ENCODE results near the gene PARD3B.

The PARD3B gene

GRCh38 chr2:204608237-204608939 is 63.1 kb downstream of the PARD3B start:
- no peaks in the 10 kb centered on the region for H3K36me3 Mint-ChIP-seq (ENCODE audit: low read depth)
- no peaks in the 10 kb centered on the region for H3K27me3 Mint-ChIP-seq (ENCODE audit: low read depth)
- peak overlapping the region in 1 of 3 experiments; percentile 26 for H3K4me3 Mint-ChIP-seq
- no peak for TF ChIP-seq CTCF (IDR thresholded peaks at IDR 0.05; ENCODE audit: unreplicated experiment in 3 of 3)
- no peaks in the 10 kb centered on the region for H3K9me3 Mint-ChIP-seq
- peaks cover 59% of the 10 kb centered on the region for H3K4me1 Mint-ChIP-seq
- peak overlapping the region; percentile 43 to 88 (median 72) for H3K27ac Mint-ChIP-seq

- TF ChIP-seq CTCF (IDR thresholded peaks at IDR 0.05; ENCODE audit: unreplicated experiment in 3 of 3): no peak
- peak overlapping the region; percentile 61 to 70 (median 70) for H3K27ac Mint-ChIP-seq
- H3K27me3 Mint-ChIP-seq (ENCODE audit: low read depth): no peaks in the 10 kb centered on the region
- H3K4me1 Mint-ChIP-seq: peaks cover 42% of the 10 kb centered on the region
- H3K9me3 Mint-ChIP-seq: peaks cover 7% of the 10 kb centered on the region
- H3K4me3 Mint-ChIP-seq: no peak overlapping the region
- no peaks in the 10 kb centered on the region for H3K36me3 Mint-ChIP-seq (ENCODE audit: low read depth)
Measured at GRCh38 chr2:204611017-204611631, 65.8 kb downstream of the PARD3B start.

DNA sequence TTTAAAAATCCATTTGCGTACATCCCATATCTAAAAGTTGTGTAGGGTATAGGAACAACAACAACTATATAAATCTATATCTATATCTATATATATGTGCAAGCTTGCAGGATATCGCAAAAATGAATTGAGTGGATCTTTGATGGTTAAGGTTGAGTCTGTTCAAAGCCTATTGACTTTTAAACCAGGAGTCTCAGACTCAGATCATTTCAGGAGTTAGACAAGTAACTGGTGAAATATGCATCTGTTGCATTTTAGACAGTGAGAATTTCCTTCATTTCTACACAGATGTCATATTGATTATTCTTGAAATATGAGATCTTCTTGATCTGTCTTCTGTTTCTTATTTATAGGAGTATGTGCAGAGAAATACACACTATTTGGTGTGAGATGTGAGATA is 66.5 kb downstream of the PARD3B start:
- Mint-ChIP-seq H3K36me3 (ENCODE audit: low read depth) (no peaks in the 10 kb centered on the region), H3K27ac (peak overlapping the region; percentile 54 to 61 (median 59)), H3K27me3 (ENCODE audit: low read depth) (no peaks in the 10 kb centered on the region), H3K9me3 (peaks cover 7% of the 10 kb centered on the region), H3K4me1 (peaks cover 41% of the 10 kb centered on the region), H3K4me3 (no peak overlapping the region)
- no peak for TF ChIP-seq CTCF (IDR thresholded peaks at IDR 0.05; ENCODE audit: unreplicated experiment in 3 of 3)

DNA sequence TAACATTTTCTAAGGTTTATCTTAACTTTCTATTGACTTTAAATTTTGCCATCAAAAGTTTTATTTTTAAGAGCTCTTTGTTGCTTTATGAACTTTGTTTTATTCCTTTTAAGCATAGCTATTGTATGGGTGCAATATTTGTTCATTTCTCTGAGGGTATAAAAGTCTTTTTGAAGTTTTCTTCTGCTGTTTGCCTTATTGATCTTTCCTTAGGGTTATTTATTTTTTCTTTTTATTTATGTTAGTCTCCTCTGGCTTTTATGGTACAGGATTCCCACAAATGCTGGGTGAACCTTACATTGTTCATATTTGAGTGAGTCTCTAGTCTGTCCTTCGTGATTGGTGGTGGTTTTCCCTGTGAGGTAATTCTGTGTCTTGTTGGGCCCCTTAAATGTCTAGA is 68.4 kb downstream of the PARD3B start:
- H3K36me3 Mint-ChIP-seq (ENCODE audit: low read depth): peaks cover 3% of the 10 kb centered on the region
- H3K4me1 Mint-ChIP-seq: peaks cover 23% of the 10 kb centered on the region
- H3K4me3 Mint-ChIP-seq: no peak overlapping the region
- peak overlapping the region in 2 of 3 experiments; percentile 44 to 51 for H3K27ac Mint-ChIP-seq
- H3K27me3 Mint-ChIP-seq (ENCODE audit: low read depth): no peaks in the 10 kb centered on the region
- H3K9me3 Mint-ChIP-seq: peaks cover 7% of the 10 kb centered on the region
- no peak for TF ChIP-seq CTCF (IDR thresholded peaks at IDR 0.05; ENCODE audit: unreplicated experiment in 3 of 3)

- H3K9me3 Mint-ChIP-seq: peaks cover 7% of the 10 kb centered on the region
- no peak overlapping the region for H3K4me3 Mint-ChIP-seq
- H3K27ac Mint-ChIP-seq: no peak overlapping the region
- no peaks in the 10 kb centered on the region for H3K27me3 Mint-ChIP-seq (ENCODE audit: low read depth)
- H3K4me1 Mint-ChIP-seq: peaks cover 15% of the 10 kb centered on the region
- H3K36me3 Mint-ChIP-seq (ENCODE audit: low read depth): peaks cover 3% of the 10 kb centered on the region
- no peak for TF ChIP-seq CTCF (IDR thresholded peaks at IDR 0.05; ENCODE audit: unreplicated experiment in 3 of 3)
Measured at GRCh38 chr2:204615456-204615855, 70.2 kb downstream of the PARD3B start.

DNA sequence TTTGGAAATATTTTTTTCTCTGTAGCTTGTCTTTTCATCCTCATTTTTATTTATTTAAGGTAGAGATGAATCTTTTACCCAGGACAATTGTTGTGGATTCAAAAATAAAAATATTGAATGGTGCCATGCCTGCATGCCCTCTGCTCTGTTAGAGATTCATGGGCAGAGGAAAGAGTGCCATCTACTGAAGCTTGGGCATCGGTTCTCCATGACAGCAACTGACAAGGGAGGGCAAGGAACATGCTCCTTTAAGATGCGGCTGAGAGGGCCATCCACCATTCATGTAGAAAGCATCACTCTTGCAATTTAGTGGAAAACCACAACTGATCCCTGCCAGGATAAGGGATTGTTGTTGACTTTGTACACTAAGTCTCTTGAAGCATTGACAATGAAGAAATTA is 79.9 kb downstream of the PARD3B start:
- Mint-ChIP-seq H3K36me3 (ENCODE audit: low read depth) (no peaks in the 10 kb centered on the region), H3K27me3 (ENCODE audit: low read depth) (no peaks in the 10 kb centered on the region), H3K4me1 (peaks cover 12% of the 10 kb centered on the region), H3K27ac (no peak overlapping the region), H3K4me3 (no peak overlapping the region), H3K9me3 (peaks cover 2% of the 10 kb centered on the region)
- TF ChIP-seq CTCF (IDR thresholded peaks at IDR 0.05; ENCODE audit: unreplicated experiment in 3 of 3): no peak

Data from nephron (organoid).